T-cell (primary cell): ENCODE data around the gene LYPD6. TPM values are rescaled to one million over a fixed set of nuclear protein-coding genes. Genes with fewer than 3 reads are reported as not detected.

Experiments used
- ATAC-seq, 4 experiments: fragments of 200-7000 bp in 3 of 4; fragments of 150-1000 bp in 1 of 4; cut with Tn5 transposase; replicated peaks in 1 of 4; 1 replicate in 3 of 4; 2 replicates in 1 of 4; pipeline ENCODE4 v1.10.0; 2021; ENCODE audit warnings: moderate library complexity in 3 of 4, mild to moderate bottlenecking in 2 of 4, moderate number of reproducible peaks in 1 of 4
- CTCF ChIA-PET, 2 donors: fragments of 300-600 bp; sonication (Branson Sonifier 250); formaldehyde crosslinking; loops; one replicate each; lab custom pipeline; 2022; ENCODE audit warnings: antibody characterized with exemption in 2 of 2; lab: Charles Lee
- POLR2A ChIA-PET, 2 donors: fragments of 300-600 bp; sonication (Branson Sonifier 250); formaldehyde crosslinking; loops; one replicate each; lab custom pipeline; 2022; ENCODE audit warnings: antibody characterized with exemption in 2 of 2; lab: Charles Lee
- DNase-seq, 35 experiments: peaks; one replicate each; pipeline versions ENCODE4 v3.0.0 to v3.0.0-alpha.2; 2013 to 2023
- H3K27ac ChIP-seq: one replicate; pipeline ENCODE4 v1.5.1; 2013; ENCODE audit warnings: low read length
- H3K27me3 ChIP-seq, 2 experiments: replicated peaks in 1 of 2; 1 replicate in 1 of 2; 2 replicates in 1 of 2; pipeline versions ENCODE4 v1.6.1 to v1.7.0; 2013; ENCODE audit warnings: low read length in 1 of 2, mixed read lengths in 1 of 2; ENCODE audit not compliant: control insufficient read depth in 2 of 2, insufficient read depth in 2 of 2; ENCODE audit errors: extremely low read depth in 1 of 2
- H3K36me3 ChIP-seq, 2 donors: 1 replicate in 1 of 2; 2 replicates in 1 of 2; pipeline versions ENCODE4 v1.6.1 to v1.7.0; 2013; ENCODE audit warnings: low read length in 1 of 2; ENCODE audit not compliant: control insufficient read depth in 2 of 2, insufficient read depth in 1 of 2; ENCODE audit errors: extremely low read depth in 1 of 2
- H3K4me1 ChIP-seq, 2 experiments: 1 replicate in 1 of 2; 2 replicates in 1 of 2; pipeline versions ENCODE4 v1.6.1 to v1.7.0; 2013; ENCODE audit warnings: low read length in 2 of 2, mixed read lengths in 1 of 2; ENCODE audit not compliant: insufficient read depth in 2 of 2, control insufficient read depth in 1 of 2; ENCODE audit errors: extremely low read depth in 1 of 2
- H3K4me3 ChIP-seq, 2 donors: 1 replicate in 1 of 2; 2 replicates in 1 of 2; pipeline versions ENCODE4 v1.5.1 to v1.7.0; 2013; ENCODE audit warnings: mild to moderate bottlenecking in 2 of 2, low read length in 1 of 2, moderate library complexity in 1 of 2; ENCODE audit not compliant: control insufficient read depth in 1 of 2; ENCODE audit errors: extremely low read depth in 1 of 2
- H3K9me3 ChIP-seq: 2 replicates; pipeline ENCODE4 v1.7.0; 2013
- H3K27ac Mint-ChIP-seq, 2 donors: one replicate each; pipeline ENCODE4 v1.8.0; 2020 to 2021; ENCODE audit warnings: mild to moderate bottlenecking in 2 of 2, mixed read lengths in 2 of 2
- H3K27me3 Mint-ChIP-seq, 2 donors: one replicate each; pipeline ENCODE4 v1.8.0; 2021 to 2022; ENCODE audit warnings: mixed read lengths in 2 of 2
- H3K36me3 Mint-ChIP-seq: one replicate; pipeline ENCODE4 v1.8.0; 2021; ENCODE audit warnings: mixed read lengths
- H3K4me1 Mint-ChIP-seq, 3 donors: one replicate each; pipeline ENCODE4 v1.8.0; 2020 to 2022; ENCODE audit warnings: mixed read lengths in 3 of 3, mild to moderate bottlenecking in 1 of 3
- H3K4me3 Mint-ChIP-seq, 3 donors: one replicate each; pipeline ENCODE4 v1.8.0; 2020 to 2022; ENCODE audit warnings: mild to moderate bottlenecking in 3 of 3, mixed read lengths in 3 of 3, moderate library complexity in 3 of 3
- H3K9me3 Mint-ChIP-seq, 3 donors: one replicate each; pipeline ENCODE4 v1.8.0; 2020 to 2022; ENCODE audit warnings: mixed read lengths in 3 of 3
- WGBS: methylation state at CpG from one replicate; pipeline ENCODE4 v1.1.5; 2013; ENCODE audit warnings: missing lambda C conversion rate; ENCODE audit not compliant: insufficient coverage; 5-methylcytosine and 5-hydroxymethylcytosine counted together
- total RNA-seq, 35 experiments: library from RNA in 6 of 35; stranded (reverse) in 6 of 35; fragments of 120-200 nt in 1 of 35; gene quantifications; one replicate each; pipeline versions ENCODE4 v1.2.1 to v1.2.4 and lab custom pipeline; 2013 to 2026

The LYPD6 gene
- total RNA-seq, 5 donors from 2014 or later (not counting 1 experiment from before 2014, with no cell fraction given): not detected

- POLR2A ChIA-PET: no interaction called here
- Histone ChIP-seq H3K36me3 (no peaks in the 10 kb centered on the region), H3K27ac (no peak overlapping the region), H3K27me3 (no peaks in the 10 kb centered on the region), H3K9me3 (no peaks in the 10 kb centered on the region), H3K4me3 (no peak overlapping the region), H3K4me1 (no peaks in the 10 kb centered on the region)
- DNase-seq (no peak), ATAC-seq (no peak)
- Mint-ChIP-seq H3K36me3 (no peaks in the 10 kb centered on the region), H3K4me1 (no peaks in the 10 kb centered on the region), H3K27ac (no peak overlapping the region), H3K4me3 (no peak overlapping the region), H3K9me3 (peaks cover 0 to 4% (median 0%) of the 10 kb centered on the region in 3 donors), H3K27me3 (peaks cover 3 to 8% of the 10 kb centered on the region in 2 donors)
- CTCF ChIA-PET: no interaction called here
- 67% methylated on average over 1 of the region's 2 CpGs for WGBS
These were observed 57.0 kb downstream of the LYPD6 start for GRCh38 chr2:149387411-149387810.

- no peak for ATAC-seq
- no CpG with 5 or more reads among the region's 2 CpGs for WGBS
These were observed 57.9 kb downstream of the LYPD6 start for GRCh38 chr2:149388120-149388816.

GRCh38 chr2:149389506-149390167 is 59.2 kb downstream of the LYPD6 start:
- Histone ChIP-seq H3K27ac (no peak overlapping the region), H3K4me1 (no peaks in the 10 kb centered on the region), H3K27me3 (no peaks in the 10 kb centered on the region), H3K4me3 (no peak overlapping the region), H3K36me3 (no peaks in the 10 kb centered on the region), H3K9me3 (no peaks in the 10 kb centered on the region)
- 69% methylated on average over 3 of the region's 6 CpGs for WGBS
- H3K9me3 Mint-ChIP-seq: peaks cover 0 to 4% (median 0%) of the 10 kb centered on the region in 3 donors
- no peak for ATAC-seq
- peaks cover 3 to 8% of the 10 kb centered on the region in 2 donors for H3K27me3 Mint-ChIP-seq
- DNase-seq: no peak
- no peak overlapping the region for H3K4me3 Mint-ChIP-seq
- POLR2A ChIA-PET: interaction anchor here in 1 of 2 donors (0.6 kb wide), 1 partner anchor 577 kb away, joined by 3 read pairs; no protein-coding TSS in a partner anchor
- CTCF ChIA-PET: no interaction called here
- H3K36me3 Mint-ChIP-seq: no peaks in the 10 kb centered on the region
- H3K27ac Mint-ChIP-seq: no peak overlapping the region
- no peaks in the 10 kb centered on the region for H3K4me1 Mint-ChIP-seq

More at GRCh38 chr2:149388120-149388816, 57.9 kb downstream of the LYPD6 start:
- no peaks in the 10 kb centered on the region for H3K36me3 Mint-ChIP-seq
- Histone ChIP-seq H3K4me3 (no peak overlapping the region), H3K9me3 (no peaks in the 10 kb centered on the region), H3K36me3 (no peaks in the 10 kb centered on the region), H3K27ac (no peak overlapping the region), H3K27me3 (no peaks in the 10 kb centered on the region), H3K4me1 (no peaks in the 10 kb centered on the region)
- POLR2A ChIA-PET: no interaction called here
- CTCF ChIA-PET: no interaction called here
- H3K4me3 Mint-ChIP-seq: no peak overlapping the region
- H3K27me3 Mint-ChIP-seq: peaks cover 3 to 8% of the 10 kb centered on the region in 2 donors
- DNase-seq: no peak
- no peak overlapping the region for H3K27ac Mint-ChIP-seq
- no peaks in the 10 kb centered on the region for H3K4me1 Mint-ChIP-seq
- peaks cover 0 to 4% (median 0%) of the 10 kb centered on the region in 3 donors for H3K9me3 Mint-ChIP-seq

- Histone ChIP-seq H3K27me3 (peaks cover 0 to 2% of the 10 kb centered on the region in 2 experiments), H3K36me3 (no peaks in the 10 kb centered on the region), H3K27ac (no peak overlapping the region), H3K4me1 (no peaks in the 10 kb centered on the region), H3K9me3 (no peaks in the 10 kb centered on the region), H3K4me3 (no peak overlapping the region)
- Mint-ChIP-seq H3K27ac (no peak overlapping the region), H3K4me1 (no peaks in the 10 kb centered on the region), H3K9me3 (no peaks in the 10 kb centered on the region), H3K36me3 (no peaks in the 10 kb centered on the region), H3K27me3 (peaks cover 2 to 12% of the 10 kb centered on the region in 2 donors), H3K4me3 (no peak overlapping the region)
- ChIA-PET CTCF (no interaction called here), POLR2A (no interaction called here)
- ATAC-seq (no peak), DNase-seq (no peak)
- 100% methylated on average over 2 of the region's 4 CpGs for WGBS
These were observed 63.2 kb downstream of the LYPD6 start for GRCh38 chr2:149393614-149394013.

- no peak for DNase-seq
- POLR2A ChIA-PET: no interaction called here
- H3K4me3 ChIP-seq: no peak overlapping the region
- no peaks in the 10 kb centered on the region for H3K4me1 ChIP-seq
- no peaks in the 10 kb centered on the region for H3K36me3 ChIP-seq
- H3K27ac ChIP-seq: no peak overlapping the region
- no peak for ATAC-seq
- no CpG with 5 or more reads among the region's 2 CpGs for WGBS
- H3K27ac Mint-ChIP-seq: no peak overlapping the region
- no peak overlapping the region for H3K4me3 Mint-ChIP-seq
- no peaks in the 10 kb centered on the region for H3K4me1 Mint-ChIP-seq
- no peaks in the 10 kb centered on the region for H3K9me3 ChIP-seq
- H3K27me3 ChIP-seq: peaks cover 0 to 4% of the 10 kb centered on the region in 2 experiments
- CTCF ChIA-PET: no interaction called here
- H3K27me3 Mint-ChIP-seq: peaks cover 2 to 12% of the 10 kb centered on the region in 2 donors
- no peaks in the 10 kb centered on the region for H3K9me3 Mint-ChIP-seq
- no peaks in the 10 kb centered on the region for H3K36me3 Mint-ChIP-seq
These were observed 64.5 kb downstream of the LYPD6 start for GRCh38 chr2:149394864-149395263.

- Mint-ChIP-seq H3K36me3 (no peaks in the 10 kb centered on the region), H3K4me1 (no peaks in the 10 kb centered on the region), H3K9me3 (no peaks in the 10 kb centered on the region), H3K27ac (no peak overlapping the region), H3K27me3 (peaks cover 3 to 12% of the 10 kb centered on the region in 2 donors), H3K4me3 (no peak overlapping the region)
- ATAC-seq (no peak), DNase-seq (no peak)
- H3K27me3 ChIP-seq: peaks cover 0 to 6% of the 10 kb centered on the region in 2 experiments
- WGBS: 86% methylated on average over 8 of the region's 13 CpGs
- ChIA-PET POLR2A (no interaction called here), CTCF (no interaction called here)
- H3K4me3 ChIP-seq: no peak overlapping the region
- H3K4me1 ChIP-seq: no peaks in the 10 kb centered on the region
- H3K36me3 ChIP-seq: no peaks in the 10 kb centered on the region
- H3K9me3 ChIP-seq: no peaks in the 10 kb centered on the region
- H3K27ac ChIP-seq: no peak overlapping the region
These were observed 69.7 kb downstream of the LYPD6 start for GRCh38 chr2:149399934-149400615.
